CD14-positive monocyte (primary cell): ENCODE results near the gene TMEM218. TPM values are rescaled to one million over a fixed set of nuclear protein-coding genes. Genes with fewer than 3 reads are reported as not detected.

Source experiments
- DNase-seq, 3 donors: peaks; one replicate each; pipeline ENCODE4 v3.0.0-alpha.2; 2011 to 2022
- H2AFZ ChIP-seq: 2 replicates; pipeline ENCODE4 v1.6.0; 2012; ENCODE audit warnings: mild to moderate bottlenecking, low read depth, low read length, inconsistent platforms; ENCODE audit not compliant: insufficient read depth, poor library complexity, severe bottlenecking
- H3K27ac ChIP-seq, 2 donors: 1 replicate in 1 of 2; 2 replicates in 1 of 2; pipeline ENCODE4 v1.5.1; 2012 to 2013; ENCODE audit warnings: low read length in 2 of 2, control low read depth in 1 of 2, inconsistent platforms in 1 of 2, low read depth in 1 of 2, mild to moderate bottlenecking in 1 of 2
- H3K27me3 ChIP-seq, 2 donors: one replicate each; pipeline versions ENCODE4 v1.6.0 to v1.6.1; 2011 to 2013; ENCODE audit warnings: low read length in 2 of 2; ENCODE audit not compliant: control insufficient read depth in 2 of 2, insufficient read depth in 2 of 2
- H3K36me3 ChIP-seq, 2 donors: replicated peaks in 1 of 2; 1 replicate in 1 of 2; 2 replicates in 1 of 2; pipeline versions ENCODE4 v1.5.1 to v1.6.1; 2012 to 2013; ENCODE audit warnings: low read length in 2 of 2, control low read depth in 1 of 2, inconsistent platforms in 1 of 2, mild to moderate bottlenecking in 1 of 2; ENCODE audit not compliant: insufficient read depth in 2 of 2, control insufficient read depth in 1 of 2
- H3K4me1 ChIP-seq, 2 donors: 1 replicate in 1 of 2; 2 replicates in 1 of 2; pipeline versions ENCODE4 v1.5.1 to v1.6.1; 2012 to 2013; ENCODE audit warnings: low read length in 2 of 2, control low read depth in 1 of 2, inconsistent platforms in 1 of 2, mild to moderate bottlenecking in 1 of 2, moderate library complexity in 1 of 2; ENCODE audit not compliant: insufficient read depth in 2 of 2, control insufficient read depth in 1 of 2
- H3K4me2 ChIP-seq: replicated peaks from 2 replicates; pipeline ENCODE3; 2012; ENCODE audit warnings: low read length, moderate library complexity, mild to moderate bottlenecking; ENCODE audit not compliant: poor library complexity, severe bottlenecking; ENCODE audit errors: extremely low read depth
- H3K4me3 ChIP-seq, 3 experiments: fragments of 200-600 bp in 1 of 3; sonication (generic) in 1 of 3; replicated peaks in 1 of 3; 1 replicate in 2 of 3; 2 replicates in 1 of 3; pipeline ENCODE4 v1.5.1; 2011 to 2013; ENCODE audit warnings: low read length in 3 of 3, mild to moderate bottlenecking in 3 of 3, control low read depth in 2 of 3, low read depth in 2 of 3, inconsistent platforms in 1 of 3, moderate library complexity in 1 of 3
- H3K79me2 ChIP-seq: 2 replicates; pipeline ENCODE4 v1.6.0; 2012; ENCODE audit warnings: mild to moderate bottlenecking, control low read depth, inconsistent platforms, low read length, moderate library complexity; ENCODE audit not compliant: insufficient read depth
- H3K9ac ChIP-seq: 2 replicates; pipeline ENCODE4 v1.6.0; 2017; ENCODE audit warnings: low read length, mild to moderate bottlenecking; ENCODE audit not compliant: insufficient read depth, poor library complexity, severe bottlenecking
- H3K9me3 ChIP-seq, 2 donors: replicated peaks in 1 of 2; 1 replicate in 1 of 2; 2 replicates in 1 of 2; pipeline versions ENCODE4 v1.5.1 to v1.6.1; 2012 to 2013; ENCODE audit warnings: low read length in 2 of 2, control low read depth in 1 of 2; ENCODE audit not compliant: control insufficient read depth in 1 of 2, insufficient read depth in 1 of 2
- H4K20me1 ChIP-seq: 2 replicates; pipeline ENCODE4 v1.6.0; 2012; ENCODE audit warnings: mild to moderate bottlenecking, low read length, control low read depth, moderate library complexity; ENCODE audit not compliant: insufficient read depth
- H3K27ac Mint-ChIP-seq, 7 donors: one replicate each; pipeline ENCODE4 v1.8.0; 2020; ENCODE audit warnings: mild to moderate bottlenecking in 7 of 7, mixed read lengths in 7 of 7, moderate library complexity in 6 of 7, inconsistent platforms in 2 of 7
- H3K27me3 Mint-ChIP-seq, 3 donors: one replicate each; pipeline ENCODE4 v1.8.0; 2021 to 2022; ENCODE audit warnings: low read depth in 3 of 3, mild to moderate bottlenecking in 3 of 3, mixed read lengths in 3 of 3, moderate library complexity in 3 of 3, inconsistent platforms in 1 of 3
- H3K36me3 Mint-ChIP-seq, 2 donors: one replicate each; pipeline ENCODE4 v1.8.0; 2020; ENCODE audit warnings: mixed read lengths in 2 of 2, inconsistent platforms in 1 of 2, mild to moderate bottlenecking in 1 of 2
- H3K4me1 Mint-ChIP-seq: one replicate; pipeline ENCODE4 v1.8.0; 2020; ENCODE audit warnings: mild to moderate bottlenecking, mixed read lengths
- H3K4me3 Mint-ChIP-seq, 2 donors: one replicate each; pipeline ENCODE4 v1.8.0; 2020; ENCODE audit warnings: mild to moderate bottlenecking in 2 of 2, mixed read lengths in 2 of 2, moderate library complexity in 1 of 2
- H3K9me3 Mint-ChIP-seq, 7 donors: one replicate each; pipeline ENCODE4 v1.8.0; 2020 to 2022; ENCODE audit warnings: mixed read lengths in 7 of 7, mild to moderate bottlenecking in 6 of 7, moderate library complexity in 6 of 7, inconsistent platforms in 2 of 7
- CTCF ChIP-seq: fragments of 200-600 bp; IDR thresholded peaks from one replicate; pipeline ENCODE4 v1.8.0; 2022; ENCODE audit warnings: antibody characterized with exemption, mild to moderate bottlenecking
- WGBS: methylation state at CpG from one replicate; pipeline ENCODE4 v1.1.5; 2013; ENCODE audit warnings: missing lambda C conversion rate; ENCODE audit not compliant: insufficient coverage; 5-methylcytosine and 5-hydroxymethylcytosine counted together
- intact Hi-C, 2 donors: fragments of 100-400 bp; cut with micrococcal nuclease; formaldehyde crosslinking; loops; one replicate each; pipeline versions ENCODE4 v1.15.0 to v1.15.1; 2023
- polyA plus RNA-seq, 3 donors: library from polyadenylated mRNA; depleted of rRNA in 1 of 3; unstranded in 2 of 3; stranded (reverse) in 1 of 3; fragments of 300-500 nt in 2 of 3; fragments of >200 nt in 1 of 3; fragmentation: Illumina TruSeq in 2 of 3; gene quantifications; 1 replicate in 2 of 3; 2 replicates in 1 of 3; pipeline ENCODE4 v1.2.3, GENCODE V29; 2012 to 2021

TMEM218 gene
- polyA plus RNA-seq, 3 donors = 40.3 to 57.7 (median 55.7) TPM

GRCh38 chr11:125088123-125088522, 23.3 kb downstream of the TMEM218 start:
- H3K36me3 ChIP-seq = peaks cover 53 to 69% of the 10 kb centered on the region in 2 donors
- Mint-ChIP-seq H3K4me3 (no peak overlapping the region), H3K27me3 (peaks cover 0 to 6% (median 5%) of the 10 kb centered on the region in 3 donors), H3K36me3 (peaks cover 78 to 87% of the 10 kb centered on the region in 2 donors), H3K9me3 (no peaks in the 10 kb centered on the region), H3K27ac (peak overlapping the region in 4 of 7 donors; percentile 12 to 78 (median 35)), H3K4me1 (peaks cover 8% of the 10 kb centered on the region)
- no peak for DNase-seq
- 100% methylated on average over 1 of the region's 2 CpGs for WGBS
- no peak overlapping the region for H3K4me2 ChIP-seq
- H3K4me3 ChIP-seq = no peak overlapping the region
- peak overlapping the region in 1 of 2 donors; percentile 26 for H3K27ac ChIP-seq
- H3K4me1 ChIP-seq = no peaks in the 10 kb centered on the region
- H2AFZ ChIP-seq = no peak overlapping the region
- no peak for TF ChIP-seq CTCF
- H3K9ac ChIP-seq = no peak overlapping the region
- intact Hi-C loops = no loop called here
- H3K9me3 ChIP-seq = no peaks in the 10 kb centered on the region
- H3K27me3 ChIP-seq = no peaks in the 10 kb centered on the region
- no peaks in the 10 kb centered on the region for H4K20me1 ChIP-seq
- no peaks in the 10 kb centered on the region for H3K79me2 ChIP-seq

- peaks cover 14% of the 10 kb centered on the region for H3K4me1 Mint-ChIP-seq
- no peak for TF ChIP-seq CTCF
- H3K36me3 ChIP-seq = peaks cover 67 to 82% of the 10 kb centered on the region in 2 donors
- H3K36me3 Mint-ChIP-seq = peaks cover 86 to 91% of the 10 kb centered on the region in 2 donors
- H3K4me3 Mint-ChIP-seq = no peak overlapping the region
- intact Hi-C loops = no loop called here
- no peak overlapping the region for H2AFZ ChIP-seq
- H3K9me3 Mint-ChIP-seq = no peaks in the 10 kb centered on the region
- no peaks in the 10 kb centered on the region for H3K9me3 ChIP-seq
- no peaks in the 10 kb centered on the region for H4K20me1 ChIP-seq
- H3K4me1 ChIP-seq = no peaks in the 10 kb centered on the region
- H3K9ac ChIP-seq = no peak overlapping the region
- peak overlapping the region in 2 of 7 donors; percentile 7 to 74 for H3K27ac Mint-ChIP-seq
- peak overlapping the region in 1 of 2 donors; percentile 26 for H3K27ac ChIP-seq
- 95% methylated on average over 11 of the region's 14 CpGs for WGBS
- no peaks in the 10 kb centered on the region for H3K27me3 ChIP-seq
- no peak overlapping the region for H3K4me2 ChIP-seq
- DNase-seq = no peak
- no peaks in the 10 kb centered on the region for H3K79me2 ChIP-seq
- no peak overlapping the region for H3K4me3 ChIP-seq
- peaks cover 0 to 6% (median 5%) of the 10 kb centered on the region in 3 donors for H3K27me3 Mint-ChIP-seq
Observed at GRCh38 chr11:125086633-125087296, 24.7 kb downstream of the TMEM218 start.
